Neural cell (in vitro differentiated cells): ENCODE results near the gene PTPRN2. TPM values are rescaled to one million over a fixed set of nuclear protein-coding genes. Genes with fewer than 3 reads are reported as not detected.

Experiments used
- H2AFZ ChIP-seq: fragments of 200-600, 300-800 bp; sonication (generic), shearing (Covaris generic); 2 replicates; pipeline ENCODE4 v1.6.0; 2014; ENCODE audit warnings: low read depth, mild to moderate bottlenecking, antibody characterized with exemption, low read length, moderate library complexity
- H3F3A ChIP-seq: fragments of 200-600 bp; shearing (Covaris generic); 2 replicates; pipeline ENCODE4 v1.6.1; 2016; ENCODE audit warnings: mild to moderate bottlenecking, moderate library complexity, mixed read lengths, antibody characterized with exemption, low read length; ENCODE audit not compliant: insufficient read depth, poor library complexity, severe bottlenecking
- H3K27ac ChIP-seq: fragments of 200-600, 300-800 bp; sonication (generic), shearing (Covaris generic); 2 replicates; pipeline ENCODE4 v1.5.1; 2014; ENCODE audit warnings: mild to moderate bottlenecking, low read length, moderate library complexity
- H3K27me3 ChIP-seq: fragments of 300-800, 200-600 bp; sonication (generic), shearing (Covaris generic); 2 replicates; pipeline ENCODE4 v1.6.0; 2014; ENCODE audit warnings: mild to moderate bottlenecking, low read depth, low read length, moderate library complexity; ENCODE audit not compliant: insufficient read depth
- H3K36me3 ChIP-seq: fragments of 300-800, 200-600 bp; sonication (generic), shearing (Covaris generic); 2 replicates; pipeline ENCODE4 v1.5.1; 2014; ENCODE audit warnings: mild to moderate bottlenecking, antibody characterized with exemption, low read length, moderate library complexity; ENCODE audit not compliant: insufficient read depth
- H3K4me2 ChIP-seq: fragments of 300-800, 200-600 bp; sonication (generic), shearing (Covaris generic); 2 replicates; pipeline ENCODE4 v1.6.0; 2014; ENCODE audit warnings: mild to moderate bottlenecking, low read length
- H3K4me3 ChIP-seq: fragments of 300-800, 200-600 bp; sonication (generic), shearing (Covaris generic); 2 replicates; pipeline ENCODE4 v1.5.1; 2014; ENCODE audit warnings: mild to moderate bottlenecking, low read length, moderate library complexity
- H3K79me2 ChIP-seq: fragments of 200-600 bp; shearing (Covaris generic); replicated peaks from 2 replicates; pipeline ENCODE4 v1.6.0; 2014; ENCODE audit warnings: mild to moderate bottlenecking, low read length, moderate library complexity; ENCODE audit not compliant: insufficient read depth
- H3K9ac ChIP-seq: fragments of 300-800, 200-600 bp; sonication (generic), shearing (Covaris generic); 2 replicates; pipeline ENCODE4 v1.6.1; 2016; ENCODE audit warnings: mild to moderate bottlenecking, low read length, mixed read lengths
- H3K9me2 ChIP-seq: fragments of 200-600 bp; shearing (Covaris generic); 2 replicates; pipeline ENCODE4 v1.6.1; 2016; ENCODE audit warnings: mild to moderate bottlenecking, low read length, mixed read lengths; ENCODE audit not compliant: insufficient read depth
- H3K9me3 ChIP-seq: fragments of 200-600, 300-800 bp; sonication (generic), shearing (Covaris generic); 2 replicates; pipeline ENCODE4 v1.6.1; 2016; ENCODE audit warnings: mild to moderate bottlenecking, mixed run types, low read length, moderate library complexity, mixed read lengths
- H4K20me1 ChIP-seq: fragments of 200-600 bp; shearing (Covaris generic); 2 replicates; pipeline ENCODE4 v1.6.1; 2016; ENCODE audit warnings: mild to moderate bottlenecking, mixed run types; ENCODE audit not compliant: insufficient read depth
- CTCF ChIP-seq: fragments of 450-650 bp; IDR thresholded peaks from 2 replicates; pipeline ENCODE4 v1.5.1; 2014; ENCODE audit warnings: antibody characterized with exemption, mild to moderate bottlenecking, moderate library complexity; ENCODE audit not compliant: poor library complexity, severe bottlenecking
- EP300 ChIP-seq: fragments of 450-650 bp; conservative IDR thresholded peaks from 2 replicates; pipeline ENCODE4 v1.6.1; 2014; ENCODE audit warnings: antibody characterized with exemption, mild to moderate bottlenecking, moderate library complexity; ENCODE audit not compliant: poor library complexity, severe bottlenecking
- EZH2 ChIP-seq: fragments of 200-600, 300-800 bp; shearing (Covaris generic), sonication (generic); IDR thresholded peaks from 2 replicates; pipeline ENCODE4 v1.6.1; 2014; ENCODE audit warnings: antibody characterized with exemption, low read length, borderline replicate concordance, mild to moderate bottlenecking; ENCODE audit not compliant: insufficient read depth, poor library complexity, severe bottlenecking
- MXI1 ChIP-seq: fragments of 450-650 bp; conservative IDR thresholded peaks from 2 replicates; pipeline ENCODE4 v1.6.1; 2014; ENCODE audit warnings: antibody characterized with exemption, mild to moderate bottlenecking; ENCODE audit not compliant: poor library complexity, severe bottlenecking
- POLR2AphosphoS5 ChIP-seq: IDR thresholded peaks from 2 replicates; pipeline ENCODE4 v1.6.1; 2012
- RAD21 ChIP-seq: fragments of 450-650 bp; conservative IDR thresholded peaks from 2 replicates; pipeline ENCODE4 v1.6.1; 2014; ENCODE audit warnings: antibody characterized with exemption, mild to moderate bottlenecking, moderate library complexity
- REST ChIP-seq: IDR thresholded peaks from 2 replicates; pipeline ENCODE4 v1.6.1; 2012; ENCODE audit warnings: borderline replicate concordance
- SMC3 ChIP-seq: fragments of 450-650 bp; conservative IDR thresholded peaks from 2 replicates; pipeline ENCODE4 v1.6.1; 2014; ENCODE audit warnings: antibody characterized with exemption, mild to moderate bottlenecking, moderate library complexity; ENCODE audit not compliant: poor library complexity
- TAF1 ChIP-seq: IDR thresholded peaks from 2 replicates; pipeline ENCODE4 v1.6.1; 2012; ENCODE audit warnings: low read depth
- polyA plus RNA-seq: library from polyadenylated mRNA; depleted of rRNA; stranded (reverse); fragments of >200 nt; gene quantifications from 2 replicates; pipeline ENCODE4 v1.2.3, GENCODE V29; 2014

The PTPRN2 gene
- polyA plus RNA-seq, 1 donor from 2014 or later, result 31.0 TPM

- peaks cover 4% of the 10 kb centered on the region for H3K79me2 ChIP-seq
- no peak overlapping the region for H3K27ac ChIP-seq
- no peak overlapping the region for H3K4me3 ChIP-seq
- H3K27me3 ChIP-seq, result no peaks in the 10 kb centered on the region
- H4K20me1 ChIP-seq, result no peaks in the 10 kb centered on the region
- H3K36me3 ChIP-seq, result no peaks in the 10 kb centered on the region
- H3K9ac ChIP-seq, result no peak overlapping the region
- no peak overlapping the region for H2AFZ ChIP-seq
- TF ChIP-seq MXI1, result no peak
- TF ChIP-seq SMC3, result no peak
- TF ChIP-seq EZH2, result no peak
- TF ChIP-seq CTCF, result no peak
- no peak for TF ChIP-seq TAF1
- no peak for TF ChIP-seq POLR2AphosphoS5
- no peak for TF ChIP-seq EP300
- no peak for TF ChIP-seq REST
- no peak for TF ChIP-seq RAD21
- no peaks in the 10 kb centered on the region for H3F3A ChIP-seq
- H3K4me2 ChIP-seq, result no peak overlapping the region
- H3K9me2 ChIP-seq, result no peaks in the 10 kb centered on the region
- no peaks in the 10 kb centered on the region for H3K9me3 ChIP-seq
Measured at GRCh38 chr7:157881048-157881771, 706.4 kb downstream of the PTPRN2 start.

- Histone ChIP-seq H3K79me2 (peaks cover 4% of the 10 kb centered on the region), H3K9me3 (no peaks in the 10 kb centered on the region), H3K27me3 (no peaks in the 10 kb centered on the region), H3K9ac (no peak overlapping the region), H3K9me2 (no peaks in the 10 kb centered on the region), H2AFZ (no peak overlapping the region), H3F3A (no peaks in the 10 kb centered on the region), H4K20me1 (no peaks in the 10 kb centered on the region), H3K4me2 (no peak overlapping the region), H3K36me3 (no peaks in the 10 kb centered on the region), H3K27ac (no peak overlapping the region), H3K4me3 (no peak overlapping the region)
- TF ChIP-seq REST, result no peak
Measured at GRCh38 chr7:157879391-157879790, 708.2 kb downstream of the PTPRN2 start.
